Measurements from ENCODE around the gene RAX2. TPM values are rescaled to one million over a fixed set of nuclear protein-coding genes. Genes with fewer than 3 reads are reported as not detected.

Gene RAX2
- total RNA-seq, 1 experiment from 2014 or later: not detected

DNA sequence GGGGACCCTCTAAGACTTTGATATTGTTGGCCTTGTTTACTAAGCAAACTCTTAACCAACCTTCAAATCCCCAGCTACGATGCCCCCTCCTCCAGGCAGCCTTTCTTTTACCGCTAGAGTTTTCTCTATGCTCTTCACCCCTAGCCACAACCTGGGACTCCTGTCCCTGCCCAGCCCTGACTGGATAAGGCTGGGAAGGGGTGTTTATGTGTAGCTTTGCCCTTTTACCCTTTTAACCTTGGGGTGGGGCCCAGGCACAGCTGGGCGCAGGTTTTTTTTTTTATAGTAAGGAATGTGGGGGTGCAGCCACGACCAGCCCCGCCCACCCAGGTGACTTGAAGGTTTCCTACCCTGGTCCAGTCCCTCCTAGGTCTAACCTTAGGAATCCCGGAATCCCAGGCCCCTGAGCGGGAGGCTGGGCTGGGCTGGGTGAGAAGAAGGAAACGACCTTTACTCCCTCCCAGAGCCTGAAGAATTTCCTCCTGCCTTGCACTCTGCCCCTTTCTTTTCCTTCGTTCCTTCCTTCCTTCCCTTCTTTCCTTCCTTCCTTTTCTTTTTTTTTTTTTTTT, 51.6 kb downstream of the RAX2 start:
- no peaks in the 10 kb centered on the region for H3K36me3 ChIP-seq (ENCODE audit: control insufficient read depth in 1 of 2, insufficient read depth in 2 of 2, low read length in 2 of 2)
- ATAC-seq (no peak), DNase-seq (ENCODE audit: low read depth, low spot score) (no peak)
- no TSS peak for BruUV-seq (replicated peaks)
- H3K4me2 ChIP-seq (ENCODE audit: low read length): peak overlapping the region; percentile 62
- H3K79me2 ChIP-seq (ENCODE audit: insufficient read depth, low read length): no peaks in the 10 kb centered on the region
- H3K4me1 ChIP-seq (ENCODE audit: control insufficient read depth in 1 of 2, insufficient read depth in 2 of 2, low read length in 2 of 2): peaks cover 48 to 88% of the 10 kb centered on the region in 2 experiments
- 0 out of 4 replicates have a peak overlapping the region, but pooled peaks of 1 of the 2 experiments have one; percentile 15 for H3K4me3 ChIP-seq (replicated peaks in 1 of 2; ENCODE audit: low read depth in 1 of 2, low read length in 2 of 2)
- peak overlapping the region; percentile 9; the same call in 1 of the 2 replicates for H3K27ac ChIP-seq (ENCODE audit: low read depth, low read length)
- no peaks in the 10 kb centered on the region for H4K20me1 ChIP-seq (ENCODE audit: insufficient read depth)
- no peak overlapping the region for H2AFZ ChIP-seq (ENCODE audit: low read depth, low read length, poor library complexity, severe bottlenecking)
- H3K9me2 ChIP-seq (ENCODE audit: insufficient read depth): no peaks in the 10 kb centered on the region
- ChIA-PET POLR2A (no interaction called here), CTCF (interaction anchor here (2.3 kb wide), 1 partner anchor 42 kb away, joined by 9 read pairs; the partner anchor contains the start of gene MRPL54), RAD21 (ENCODE audit: low non-redundant PET in 1 of 2, low total read pairs in 2 of 2, uncharacterized antibody in 2 of 2, unreplicated experiment in 2 of 2) (interaction anchor here in 1 of 2 experiments (1.1 to 2.0 kb wide), 2 partner anchors 10 to 12 kb away, joined by 5 to 7 read pairs; partner anchors contain the start of gene TJP3)
- H3K9ac ChIP-seq (ENCODE audit: low read length): 0 out of 2 replicates have a peak overlapping the region, but pooled peaks have one; percentile 29
- H3K9me3 ChIP-seq (ENCODE audit: control insufficient read depth in 1 of 2, insufficient read depth in 1 of 2, low read depth in 1 of 2, low read length in 2 of 2): no peaks in the 10 kb centered on the region
- TF ChIP-seq, protein P1, sequence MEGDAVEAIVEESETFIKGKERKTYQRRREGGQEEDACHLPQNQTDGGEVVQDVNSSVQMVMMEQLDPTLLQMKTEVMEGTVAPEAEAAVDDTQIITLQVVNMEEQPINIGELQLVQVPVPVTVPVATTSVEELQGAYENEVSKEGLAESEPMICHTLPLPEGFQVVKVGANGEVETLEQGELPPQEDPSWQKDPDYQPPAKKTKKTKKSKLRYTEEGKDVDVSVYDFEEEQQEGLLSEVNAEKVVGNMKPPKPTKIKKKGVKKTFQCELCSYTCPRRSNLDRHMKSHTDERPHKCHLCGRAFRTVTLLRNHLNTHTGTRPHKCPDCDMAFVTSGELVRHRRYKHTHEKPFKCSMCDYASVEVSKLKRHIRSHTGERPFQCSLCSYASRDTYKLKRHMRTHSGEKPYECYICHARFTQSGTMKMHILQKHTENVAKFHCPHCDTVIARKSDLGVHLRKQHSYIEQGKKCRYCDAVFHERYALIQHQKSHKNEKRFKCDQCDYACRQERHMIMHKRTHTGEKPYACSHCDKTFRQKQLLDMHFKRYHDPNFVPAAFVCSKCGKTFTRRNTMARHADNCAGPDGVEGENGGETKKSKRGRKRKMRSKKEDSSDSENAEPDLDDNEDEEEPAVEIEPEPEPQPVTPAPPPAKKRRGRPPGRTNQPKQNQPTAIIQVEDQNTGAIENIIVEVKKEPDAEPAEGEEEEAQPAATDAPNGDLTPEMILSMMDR (IDR thresholded peaks at IDR 0.05 in 2 of 3, conservative IDR thresholded peaks at IDR 0.05 in 1 of 3; ENCODE audit: borderline replicate concordance in 1 of 3, insufficient read depth in 1 of 3, low read depth in 2 of 3, low read length in 2 of 3): no peak
- TF ChIP-seq, protein P2, sequence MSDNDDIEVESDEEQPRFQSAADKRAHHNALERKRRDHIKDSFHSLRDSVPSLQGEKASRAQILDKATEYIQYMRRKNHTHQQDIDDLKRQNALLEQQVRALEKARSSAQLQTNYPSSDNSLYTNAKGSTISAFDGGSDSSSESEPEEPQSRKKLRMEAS (IDR thresholded peaks at IDR 0.05): no peak
- TF ChIP-seq EGR1 (IDR thresholded peaks at IDR 0.05; ENCODE audit: low read depth) (no peak), TCF7L2 (IDR thresholded peaks at IDR 0.05; ENCODE audit: borderline replicate concordance, extremely low read depth, insufficient read depth, insufficient read length) (no peak), ZFX (IDR thresholded peaks at IDR 0.05) (no peak), SIN3A (IDR thresholded peaks at IDR 0.05; ENCODE audit: low read depth) (no peak), FOSL1 (IDR thresholded peaks at IDR 0.05; ENCODE audit: low read depth) (no peak), POLR2A (IDR thresholded peaks at IDR 0.05; ENCODE audit: borderline replicate concordance, extremely low read depth, insufficient read depth, insufficient read length) (no peak), ELF1 (IDR thresholded peaks at IDR 0.05; ENCODE audit: borderline replicate concordance, low read depth) (no peak), POLR2AphosphoS5 (IDR thresholded peaks at IDR 0.05; ENCODE audit: low read depth, low read length) (no peak), EZH2phosphoT487 (IDR thresholded peaks at IDR 0.05; ENCODE audit: borderline replicate concordance) (no peak), SP1 (IDR thresholded peaks at IDR 0.05; ENCODE audit: low read depth) (no peak), RAD21 (IDR thresholded peaks at IDR 0.05; ENCODE audit: low read depth) (no peak)
- TF ChIP-seq, protein P3, sequence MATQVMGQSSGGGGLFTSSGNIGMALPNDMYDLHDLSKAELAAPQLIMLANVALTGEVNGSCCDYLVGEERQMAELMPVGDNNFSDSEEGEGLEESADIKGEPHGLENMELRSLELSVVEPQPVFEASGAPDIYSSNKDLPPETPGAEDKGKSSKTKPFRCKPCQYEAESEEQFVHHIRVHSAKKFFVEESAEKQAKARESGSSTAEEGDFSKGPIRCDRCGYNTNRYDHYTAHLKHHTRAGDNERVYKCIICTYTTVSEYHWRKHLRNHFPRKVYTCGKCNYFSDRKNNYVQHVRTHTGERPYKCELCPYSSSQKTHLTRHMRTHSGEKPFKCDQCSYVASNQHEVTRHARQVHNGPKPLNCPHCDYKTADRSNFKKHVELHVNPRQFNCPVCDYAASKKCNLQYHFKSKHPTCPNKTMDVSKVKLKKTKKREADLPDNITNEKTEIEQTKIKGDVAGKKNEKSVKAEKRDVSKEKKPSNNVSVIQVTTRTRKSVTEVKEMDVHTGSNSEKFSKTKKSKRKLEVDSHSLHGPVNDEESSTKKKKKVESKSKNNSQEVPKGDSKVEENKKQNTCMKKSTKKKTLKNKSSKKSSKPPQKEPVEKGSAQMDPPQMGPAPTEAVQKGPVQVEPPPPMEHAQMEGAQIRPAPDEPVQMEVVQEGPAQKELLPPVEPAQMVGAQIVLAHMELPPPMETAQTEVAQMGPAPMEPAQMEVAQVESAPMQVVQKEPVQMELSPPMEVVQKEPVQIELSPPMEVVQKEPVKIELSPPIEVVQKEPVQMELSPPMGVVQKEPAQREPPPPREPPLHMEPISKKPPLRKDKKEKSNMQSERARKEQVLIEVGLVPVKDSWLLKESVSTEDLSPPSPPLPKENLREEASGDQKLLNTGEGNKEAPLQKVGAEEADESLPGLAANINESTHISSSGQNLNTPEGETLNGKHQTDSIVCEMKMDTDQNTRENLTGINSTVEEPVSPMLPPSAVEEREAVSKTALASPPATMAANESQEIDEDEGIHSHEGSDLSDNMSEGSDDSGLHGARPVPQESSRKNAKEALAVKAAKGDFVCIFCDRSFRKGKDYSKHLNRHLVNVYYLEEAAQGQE (IDR thresholded peaks at IDR 0.05; ENCODE audit: low read depth): no peak
- TF ChIP-seq, protein P4, sequence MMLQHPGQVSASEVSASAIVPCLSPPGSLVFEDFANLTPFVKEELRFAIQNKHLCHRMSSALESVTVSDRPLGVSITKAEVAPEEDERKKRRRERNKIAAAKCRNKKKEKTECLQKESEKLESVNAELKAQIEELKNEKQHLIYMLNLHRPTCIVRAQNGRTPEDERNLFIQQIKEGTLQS (IDR thresholded peaks at IDR 0.05): no peak
- no peaks in the 10 kb centered on the region for H3K27me3 ChIP-seq (ENCODE audit: insufficient read depth, low read length)
- intact Hi-C loops (cut with micrococcal nuclease): loop anchor here (10.0 kb wide), 1 partner anchor 484 kb away; no protein-coding TSS in a partner anchor

All from HCT116 (cell line).